Eye (tissue), 1 donor: ENCODE measurements around the gene TIGD1.
"Not testable (repeated sequence)": the region's sequence is repeated elsewhere in the genome, so short reads cannot be mapped to it uniquely, and the experiment has no call there.

Source experiments
- DNase-seq: peaks from one replicate; pipeline ENCODE4 v3.0.0-alpha.2; 2015

Gene TIGD1

GRCh38 chr2:232550354-232551249 lies at the start of gene TIGD1, which contains the start of gene EIF4E2:
TIGD1 (minus strand) TSS chr2:232550557; CDS start chr2:232549882, 675 bp downstream.
EIF4E2 (plus strand) TSS chr2:232550689; CDS start chr2:232550725, 36 bp downstream.
- peak; percentile 97 for DNase-seq

- no peak for DNase-seq
Observed at GRCh38 chr2:232598293-232598692, 47.9 kb upstream of the TIGD1 start.

GRCh38 chr2:232597362-232598079 lies 47.2 kb upstream of the TIGD1 start:
- DNase-seq: no peak

GRCh38 chr2:232593982-232594381 lies 43.6 kb upstream of the TIGD1 start:
- no peak for DNase-seq

- no peak for DNase-seq
Observed at GRCh38 chr2:232592772-232593395, 42.5 kb upstream of the TIGD1 start.

GRCh38 chr2:232588680-232589585 lies 38.6 kb upstream of the TIGD1 start:
- DNase-seq: no peak

GRCh38 chr2:232588031-232588430 lies 37.7 kb upstream of the TIGD1 start:
- DNase-seq: no peak

GRCh38 chr2:232587512-232587911 lies 37.2 kb upstream of the TIGD1 start:
- no peak for DNase-seq

- no peak for DNase-seq
Observed at GRCh38 chr2:232586943-232587505, 36.7 kb upstream of the TIGD1 start.

- no peak for DNase-seq
Observed at GRCh38 chr2:232584238-232584637, 33.9 kb upstream of the TIGD1 start.

GRCh38 chr2:232581725-232582124 lies 31.4 kb upstream of the TIGD1 start:
- no peak for DNase-seq

- DNase-seq: no peak
Observed at GRCh38 chr2:232580648-232580981, 30.3 kb upstream of the TIGD1 start.

GRCh38 chr2:232578626-232579025 lies 28.3 kb upstream of the TIGD1 start:
- DNase-seq: no peak

- no peak for DNase-seq
Observed at GRCh38 chr2:232577841-232578240, 27.5 kb upstream of the TIGD1 start.

GRCh38 chr2:232576995-232577394 lies 26.6 kb upstream of the TIGD1 start:
- no peak for DNase-seq

- no peak for DNase-seq
Observed at GRCh38 chr2:232575404-232575746, 25.0 kb upstream of the TIGD1 start.

- DNase-seq: no peak
Observed at GRCh38 chr2:232574674-232575403, 24.5 kb upstream of the TIGD1 start.

- no peak for DNase-seq
Observed at GRCh38 chr2:232573771-232574435, 23.5 kb upstream of the TIGD1 start.

- DNase-seq: no peak
Observed at GRCh38 chr2:232573042-232573441, 22.7 kb upstream of the TIGD1 start.

GRCh38 chr2:232571026-232571474 lies 20.7 kb upstream of the TIGD1 start:
- no peak for DNase-seq

GRCh38 chr2:232570481-232570880 lies 20.1 kb upstream of the TIGD1 start:
- DNase-seq: not testable (repeated sequence)
